Keratinocyte (primary cell): ENCODE measurements around the gene VAMP2.

Experiments used
- EZH2 ChIP-seq: IDR thresholded peaks from one replicate; pipeline ENCODE4 v1.6.1; 2012; ENCODE audit warnings: inconsistent platforms, mild to moderate bottlenecking, low read length, moderate library complexity
- TF ChIP-seq, protein P1 (sequence below), 3 experiments: IDR thresholded peaks in 1 of 3; conservative IDR thresholded peaks in 1 of 3; optimal IDR thresholded peaks in 1 of 3; 2 replicates in 2 of 3; 3 replicates in 1 of 3; pipeline versions ENCODE3 to v1.5.1; 2011; ENCODE audit warnings: low read length in 3 of 3, mild to moderate bottlenecking in 3 of 3, moderate library complexity in 2 of 3, control low read depth in 1 of 3, inconsistent platforms in 1 of 3; ENCODE audit not compliant: insufficient read depth in 2 of 3; ENCODE audit errors: extremely low read depth in 1 of 3

- TF ChIP-seq, protein P1, sequence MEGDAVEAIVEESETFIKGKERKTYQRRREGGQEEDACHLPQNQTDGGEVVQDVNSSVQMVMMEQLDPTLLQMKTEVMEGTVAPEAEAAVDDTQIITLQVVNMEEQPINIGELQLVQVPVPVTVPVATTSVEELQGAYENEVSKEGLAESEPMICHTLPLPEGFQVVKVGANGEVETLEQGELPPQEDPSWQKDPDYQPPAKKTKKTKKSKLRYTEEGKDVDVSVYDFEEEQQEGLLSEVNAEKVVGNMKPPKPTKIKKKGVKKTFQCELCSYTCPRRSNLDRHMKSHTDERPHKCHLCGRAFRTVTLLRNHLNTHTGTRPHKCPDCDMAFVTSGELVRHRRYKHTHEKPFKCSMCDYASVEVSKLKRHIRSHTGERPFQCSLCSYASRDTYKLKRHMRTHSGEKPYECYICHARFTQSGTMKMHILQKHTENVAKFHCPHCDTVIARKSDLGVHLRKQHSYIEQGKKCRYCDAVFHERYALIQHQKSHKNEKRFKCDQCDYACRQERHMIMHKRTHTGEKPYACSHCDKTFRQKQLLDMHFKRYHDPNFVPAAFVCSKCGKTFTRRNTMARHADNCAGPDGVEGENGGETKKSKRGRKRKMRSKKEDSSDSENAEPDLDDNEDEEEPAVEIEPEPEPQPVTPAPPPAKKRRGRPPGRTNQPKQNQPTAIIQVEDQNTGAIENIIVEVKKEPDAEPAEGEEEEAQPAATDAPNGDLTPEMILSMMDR (optimal IDR thresholded peaks at IDR 0.05 in 1 of 3, IDR thresholded peaks at IDR 0.05 in 1 of 3, conservative IDR thresholded peaks at IDR 0.05 in 1 of 3; ENCODE audit: extremely low read depth in 1 of 3, insufficient read depth in 2 of 3, low read length in 3 of 3) = peak in 1 of 3 experiments; percentile 23
- TF ChIP-seq EZH2 = no peak
Observed at GRCh38 chr17:8189711-8190477, 27.1 kb upstream of the VAMP2 start, which contains the start of gene BORCS6.
